ENCODE data around the gene UBL4B.

DNA sequence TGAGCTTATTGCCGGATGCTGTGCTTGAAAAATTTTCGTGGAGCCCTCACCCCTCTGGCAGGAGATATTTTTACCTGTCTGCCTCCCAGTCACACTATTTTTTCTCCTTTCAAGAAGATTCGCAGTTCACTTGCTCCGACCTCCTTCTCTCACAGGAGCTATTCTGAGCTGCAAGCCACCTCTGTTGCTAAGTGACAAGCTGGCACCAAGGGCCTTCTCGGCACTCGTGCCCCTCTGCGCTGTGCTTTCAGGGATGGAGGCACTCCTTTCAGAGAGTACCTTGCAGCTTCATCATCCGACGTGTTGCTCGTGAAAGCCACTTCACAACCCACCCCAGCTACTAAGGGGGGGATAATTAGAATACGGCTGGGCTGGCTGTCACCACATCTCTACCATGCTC, 49.6 kb downstream of the UBL4B start:
- TF ChIP-seq, protein P1, sequence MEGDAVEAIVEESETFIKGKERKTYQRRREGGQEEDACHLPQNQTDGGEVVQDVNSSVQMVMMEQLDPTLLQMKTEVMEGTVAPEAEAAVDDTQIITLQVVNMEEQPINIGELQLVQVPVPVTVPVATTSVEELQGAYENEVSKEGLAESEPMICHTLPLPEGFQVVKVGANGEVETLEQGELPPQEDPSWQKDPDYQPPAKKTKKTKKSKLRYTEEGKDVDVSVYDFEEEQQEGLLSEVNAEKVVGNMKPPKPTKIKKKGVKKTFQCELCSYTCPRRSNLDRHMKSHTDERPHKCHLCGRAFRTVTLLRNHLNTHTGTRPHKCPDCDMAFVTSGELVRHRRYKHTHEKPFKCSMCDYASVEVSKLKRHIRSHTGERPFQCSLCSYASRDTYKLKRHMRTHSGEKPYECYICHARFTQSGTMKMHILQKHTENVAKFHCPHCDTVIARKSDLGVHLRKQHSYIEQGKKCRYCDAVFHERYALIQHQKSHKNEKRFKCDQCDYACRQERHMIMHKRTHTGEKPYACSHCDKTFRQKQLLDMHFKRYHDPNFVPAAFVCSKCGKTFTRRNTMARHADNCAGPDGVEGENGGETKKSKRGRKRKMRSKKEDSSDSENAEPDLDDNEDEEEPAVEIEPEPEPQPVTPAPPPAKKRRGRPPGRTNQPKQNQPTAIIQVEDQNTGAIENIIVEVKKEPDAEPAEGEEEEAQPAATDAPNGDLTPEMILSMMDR (conservative IDR thresholded peaks at IDR 0.05; ENCODE audit: low read length) = no peak
- TF ChIP-seq EZH2phosphoT487 (IDR thresholded peaks at IDR 0.05; ENCODE audit: borderline replicate concordance, low read depth, low read length) = no peak

All from OCI-LY7 (cell line).